Subcutaneous abdominal adipose tissue (tissue), 5 donors: ENCODE measurements around the gene AFAP1L2.
"Not testable (repeated sequence)": the region's sequence is repeated elsewhere in the genome, so short reads cannot be mapped to it uniquely, and the experiment has no call there.

Source experiments
- H3K27ac ChIP-seq: one replicate; pipeline ENCODE4 v1.7.0; 2013; ENCODE audit warnings: low read depth, mild to moderate bottlenecking, inconsistent platforms, low read length, moderate library complexity
- H3K27me3 ChIP-seq, 5 donors: one replicate each; pipeline ENCODE4 v1.7.0; 2013; ENCODE audit warnings: low read length in 5 of 5, inconsistent platforms in 1 of 5; ENCODE audit not compliant: control insufficient read depth in 5 of 5, insufficient read depth in 4 of 5
- H3K36me3 ChIP-seq, 5 donors: one replicate each; pipeline ENCODE4 v1.7.0; 2013; ENCODE audit warnings: low read length in 5 of 5; ENCODE audit not compliant: control insufficient read depth in 5 of 5, insufficient read depth in 5 of 5
- H3K4me1 ChIP-seq, 5 donors: one replicate each; pipeline ENCODE4 v1.7.0; 2013; ENCODE audit warnings: low read length in 5 of 5, mild to moderate bottlenecking in 3 of 5, moderate library complexity in 1 of 5; ENCODE audit not compliant: control insufficient read depth in 5 of 5, insufficient read depth in 5 of 5
- H3K4me3 ChIP-seq, 5 donors: one replicate each; pipeline ENCODE4 v1.7.0; 2013; ENCODE audit warnings: low read length in 5 of 5, low read depth in 1 of 5
- H3K9ac ChIP-seq, 5 donors: one replicate each; pipeline ENCODE4 v1.7.0; 2013; ENCODE audit warnings: low read length in 5 of 5, mild to moderate bottlenecking in 4 of 5, moderate library complexity in 3 of 5
- H3K9me3 ChIP-seq, 5 donors: one replicate each; pipeline ENCODE4 v1.7.0; 2013; ENCODE audit warnings: low read length in 5 of 5; ENCODE audit not compliant: control insufficient read depth in 5 of 5
- donor health status: healthy.
- donor health status: healthy.
- donor health status: healthy.
- donor health status: healthy.
- donor health status: healthy.

AFAP1L2 gene

GRCh38 chr10:114356126-114356525 lies 48.2 kb downstream of the AFAP1L2 start:
- Histone ChIP-seq H3K4me3 (no peak overlapping the region), H3K9me3 (no peaks in the 10 kb centered on the region), H3K9ac (no peak overlapping the region), H3K27ac (no peak overlapping the region), H3K27me3 (peaks cover 0 to 5% (median 0%) of the 10 kb centered on the region in 5 donors), H3K4me1 (no peaks in the 10 kb centered on the region), H3K36me3 (no peaks in the 10 kb centered on the region)

- Histone ChIP-seq H3K4me3 (no peak overlapping the region), H3K27me3 (peaks cover 0 to 5% (median 0%) of the 10 kb centered on the region in 5 donors), H3K9ac (no peak overlapping the region), H3K9me3 (no peaks in the 10 kb centered on the region), H3K36me3 (no peaks in the 10 kb centered on the region), H3K4me1 (no peaks in the 10 kb centered on the region), H3K27ac (no peak overlapping the region)
Observed at GRCh38 chr10:114353383-114353782, 50.9 kb downstream of the AFAP1L2 start.

- Histone ChIP-seq H3K27ac (no peak overlapping the region), H3K27me3 (peaks cover 0 to 5% (median 0%) of the 10 kb centered on the region in 5 donors), H3K4me1 (no peaks in the 10 kb centered on the region), H3K9me3 (no peaks in the 10 kb centered on the region), H3K36me3 (no peaks in the 10 kb centered on the region), H3K9ac (no peak overlapping the region), H3K4me3 (no peak overlapping the region)
Observed at GRCh38 chr10:114352653-114353298, 51.5 kb downstream of the AFAP1L2 start.

GRCh38 chr10:114350751-114351150 lies 53.6 kb downstream of the AFAP1L2 start:
- no peaks in the 10 kb centered on the region for H3K4me1 ChIP-seq
- H3K36me3 ChIP-seq = no peaks in the 10 kb centered on the region
- no peak overlapping the region for H3K4me3 ChIP-seq
- peaks cover 0 to 5% (median 0%) of the 10 kb centered on the region in 5 donors for H3K27me3 ChIP-seq
- no peak overlapping the region for H3K9ac ChIP-seq
- H3K9me3 ChIP-seq = no peaks in the 10 kb centered on the region
- no peak overlapping the region for H3K27ac ChIP-seq

GRCh38 chr10:114349522-114350215 lies 54.6 kb downstream of the AFAP1L2 start:
- H3K9me3 ChIP-seq = no peaks in the 10 kb centered on the region
- H3K4me3 ChIP-seq = no peak overlapping the region
- no peak overlapping the region for H3K9ac ChIP-seq
- H3K36me3 ChIP-seq = no peaks in the 10 kb centered on the region
- no peaks in the 10 kb centered on the region for H3K4me1 ChIP-seq
- H3K27me3 ChIP-seq = peaks cover 0 to 5% (median 0%) of the 10 kb centered on the region in 5 donors
- H3K27ac ChIP-seq = no peak overlapping the region

GRCh38 chr10:114349071-114349470 lies 55.2 kb downstream of the AFAP1L2 start:
- H3K27ac ChIP-seq, H3K4me1 ChIP-seq, H3K9me3 ChIP-seq, H3K4me3 ChIP-seq, H3K27me3 ChIP-seq, H3K36me3 ChIP-seq, H3K9ac ChIP-seq: not testable (repeated sequence)

- Histone ChIP-seq H3K9me3 (no peaks in the 10 kb centered on the region), H3K36me3 (no peaks in the 10 kb centered on the region), H3K27ac (no peak overlapping the region), H3K9ac (no peak overlapping the region), H3K4me1 (peaks cover 0 to 14% (median 4%) of the 10 kb centered on the region in 5 donors), H3K4me3 (no peak overlapping the region), H3K27me3 (peaks cover 0 to 5% (median 0%) of the 10 kb centered on the region in 5 donors)
Observed at GRCh38 chr10:114347791-114348190, 56.5 kb downstream of the AFAP1L2 start.

GRCh38 chr10:114347241-114347640 lies 57.1 kb downstream of the AFAP1L2 start:
- Histone ChIP-seq H3K4me1 (peaks cover 0 to 14% (median 4%) of the 10 kb centered on the region in 5 donors), H3K9ac (no peak overlapping the region), H3K36me3 (no peaks in the 10 kb centered on the region), H3K27ac (no peak overlapping the region), H3K4me3 (no peak overlapping the region), H3K9me3 (no peaks in the 10 kb centered on the region), H3K27me3 (peaks cover 0 to 5% (median 0%) of the 10 kb centered on the region in 5 donors)

GRCh38 chr10:114346176-114347031 lies 57.9 kb downstream of the AFAP1L2 start:
- H3K9ac ChIP-seq = no peak overlapping the region
- peaks cover 0 to 2% (median 0%) of the 10 kb centered on the region in 5 donors for H3K27me3 ChIP-seq
- no peak overlapping the region for H3K27ac ChIP-seq
- H3K4me1 ChIP-seq = peaks cover 0 to 14% (median 4%) of the 10 kb centered on the region in 5 donors
- no peaks in the 10 kb centered on the region for H3K9me3 ChIP-seq
- H3K36me3 ChIP-seq = no peaks in the 10 kb centered on the region
- no peak overlapping the region for H3K4me3 ChIP-seq

GRCh38 chr10:114345701-114346100 lies 58.6 kb downstream of the AFAP1L2 start:
- Histone ChIP-seq H3K27me3 (peaks cover 0 to 2% (median 0%) of the 10 kb centered on the region in 5 donors), H3K4me3 (no peak overlapping the region), H3K27ac (no peak overlapping the region), H3K36me3 (no peaks in the 10 kb centered on the region), H3K9ac (no peak overlapping the region), H3K4me1 (peaks cover 0 to 14% (median 4%) of the 10 kb centered on the region in 5 donors), H3K9me3 (no peaks in the 10 kb centered on the region)
